DND-41 (cell line): ENCODE data around the gene SGSH.

Experiments used
- CTCF ChIP-seq: IDR thresholded peaks from 2 replicates; pipeline ENCODE4 v1.5.1; 2012; ENCODE audit warnings: borderline replicate concordance, low read length, moderate library complexity, mild to moderate bottlenecking; ENCODE audit not compliant: poor library complexity, severe bottlenecking; ENCODE audit errors: extremely low read depth
- EZH2 ChIP-seq: IDR thresholded peaks from 3 replicates; pipeline ENCODE4 v1.6.1; 2012; ENCODE audit warnings: borderline replicate concordance, low read depth, mild to moderate bottlenecking, moderate library complexity, low read length, inconsistent platforms; ENCODE audit not compliant: severe bottlenecking

- TF ChIP-seq CTCF: no peak
- no peak for TF ChIP-seq EZH2
Observed at GRCh38 chr17:80212511-80212910, 7.6 kb downstream of the SGSH start.
